C4-2B (cell line): Measurements from ENCODE around the gene TMEM205.

Source experiments
- ZFX ChIP-seq: fragments of 450-650 bp; IDR thresholded peaks from 2 replicates; pipeline ENCODE4 v1.6.1; 2017
- TF ChIP-seq, protein P1 (sequence below): fragments of 450-650 bp; conservative IDR thresholded peaks from 2 replicates; pipeline ENCODE4 v1.5.1; 2017; ENCODE audit warnings: mild to moderate bottlenecking

- TF ChIP-seq, protein P1, sequence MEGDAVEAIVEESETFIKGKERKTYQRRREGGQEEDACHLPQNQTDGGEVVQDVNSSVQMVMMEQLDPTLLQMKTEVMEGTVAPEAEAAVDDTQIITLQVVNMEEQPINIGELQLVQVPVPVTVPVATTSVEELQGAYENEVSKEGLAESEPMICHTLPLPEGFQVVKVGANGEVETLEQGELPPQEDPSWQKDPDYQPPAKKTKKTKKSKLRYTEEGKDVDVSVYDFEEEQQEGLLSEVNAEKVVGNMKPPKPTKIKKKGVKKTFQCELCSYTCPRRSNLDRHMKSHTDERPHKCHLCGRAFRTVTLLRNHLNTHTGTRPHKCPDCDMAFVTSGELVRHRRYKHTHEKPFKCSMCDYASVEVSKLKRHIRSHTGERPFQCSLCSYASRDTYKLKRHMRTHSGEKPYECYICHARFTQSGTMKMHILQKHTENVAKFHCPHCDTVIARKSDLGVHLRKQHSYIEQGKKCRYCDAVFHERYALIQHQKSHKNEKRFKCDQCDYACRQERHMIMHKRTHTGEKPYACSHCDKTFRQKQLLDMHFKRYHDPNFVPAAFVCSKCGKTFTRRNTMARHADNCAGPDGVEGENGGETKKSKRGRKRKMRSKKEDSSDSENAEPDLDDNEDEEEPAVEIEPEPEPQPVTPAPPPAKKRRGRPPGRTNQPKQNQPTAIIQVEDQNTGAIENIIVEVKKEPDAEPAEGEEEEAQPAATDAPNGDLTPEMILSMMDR = no peak
- no peak for TF ChIP-seq ZFX
Observed at GRCh38 chr19:11325544-11325943, 20.5 kb downstream of the TMEM205 start.
